NCI-H1092 treated with DMSO at 0.1 percent for 48 hours (cell line): ENCODE data around the gene FAM110D.

Source experiments
- DNase-seq: peaks from one replicate; lab custom pipeline; 2025; lab: John Stamatoyannopoulos, UW

The FAM110D gene

GRCh38 chr1:26158908-26159742 is at the start of gene FAM110D:
TSS of gene FAM110D (plus strand) at chr1:26159079. CDS start at chr1:26161292, 2,213 bp downstream.
- DNase-seq = no peak

GRCh38 chr1:26109229-26110164 is 49.4 kb upstream of the FAM110D start:
- DNase-seq = no peak

GRCh38 chr1:26110731-26111529 is 47.9 kb upstream of the FAM110D start:
- peak; percentile 84 for DNase-seq

GRCh38 chr1:26111530-26112406 is 47.1 kb upstream of the FAM110D start, which contains the start of gene PDIK1L:
TSS of gene PDIK1L (plus strand) at chr1:26111824. CDS start at chr1:26114309, 2,485 bp downstream.
- peak; percentile 96 for DNase-seq

GRCh38 chr1:26112407-26112775 is 46.5 kb upstream of the FAM110D start:
- DNase-seq = peak; percentile 82

- no peak for DNase-seq
These were observed 44.5 kb upstream of the FAM110D start for GRCh38 chr1:26114165-26114927.

GRCh38 chr1:26119892-26120608 is 38.8 kb upstream of the FAM110D start:
- no peak for DNase-seq

- DNase-seq = no peak
These were observed 36.8 kb upstream of the FAM110D start for GRCh38 chr1:26121854-26122773.

- DNase-seq = no peak
These were observed 35.6 kb upstream of the FAM110D start for GRCh38 chr1:26122988-26123973.

GRCh38 chr1:26124418-26125331 is 34.2 kb upstream of the FAM110D start:
- DNase-seq = no peak

GRCh38 chr1:26125382-26125781 is 33.5 kb upstream of the FAM110D start:
- DNase-seq = no peak

- no peak for DNase-seq
These were observed 32.9 kb upstream of the FAM110D start for GRCh38 chr1:26125946-26126320.

GRCh38 chr1:26126321-26127084 is 32.4 kb upstream of the FAM110D start:
- DNase-seq = no peak

GRCh38 chr1:26127235-26128163 is 31.4 kb upstream of the FAM110D start:
- DNase-seq = no peak
